ENCODE measurements around the gene SUPT4H1.

GRCh38 chr17:58369214-58370031 is 17.4 kb upstream of the SUPT4H1 start:
- TF ChIP-seq CTCF (IDR thresholded peaks at IDR 0.05; ENCODE audit: low read depth, low read length) (no peak), EZH2phosphoT487 (IDR thresholded peaks at IDR 0.05; ENCODE audit: low read depth) (no peak)

Data from OCI-LY3 (cell line).